ENCODE data around the gene SSC5D.

GRCh38 chr19:55527197-55528029 is 39.2 kb downstream of the SSC5D start:
- TF ChIP-seq CBX5 (IDR thresholded peaks at IDR 0.05; ENCODE audit: low read depth): no peak
- TF ChIP-seq SKIL (IDR thresholded peaks at IDR 0.05; ENCODE audit: low read depth, poor library complexity, severe bottlenecking): no peak
- TF ChIP-seq JUNB (IDR thresholded peaks at IDR 0.05): no peak
- no peak for TF ChIP-seq RAD21 (IDR thresholded peaks at IDR 0.05; ENCODE audit: insufficient read depth, low read depth, low read length)
- no peak for TF ChIP-seq CTCF (IDR thresholded peaks at IDR 0.05 in 2 of 3, conservative IDR thresholded peaks at IDR 0.05 in 1 of 3; ENCODE audit: control insufficient read depth in 2 of 3, extremely low read depth in 1 of 3, insufficient read depth in 1 of 3, low read depth in 3 of 3, low read length in 3 of 3)
- TF ChIP-seq EGR1 (IDR thresholded peaks at IDR 0.05; ENCODE audit: borderline replicate concordance in 1 of 2, low read depth in 2 of 2, low read length in 2 of 2): no peak
- no peak for TF ChIP-seq CUX1 (IDR thresholded peaks at IDR 0.05; ENCODE audit: insufficient replicate concordance, low read depth, low read length)
- TF ChIP-seq POLR2A (IDR thresholded peaks at IDR 0.05; ENCODE audit: low read depth, low read length): no peak
- TF ChIP-seq ETV6 (conservative IDR thresholded peaks at IDR 0.05 in 1 of 2, IDR thresholded peaks at IDR 0.05 in 1 of 2; ENCODE audit: borderline replicate concordance in 1 of 2, low read depth in 1 of 2): no peak
- TF ChIP-seq MAX (IDR thresholded peaks at IDR 0.05; ENCODE audit: low read depth, low read length): no peak
- TF ChIP-seq RFX5 (IDR thresholded peaks at IDR 0.05; ENCODE audit: low read depth, low read length): no peak
- no peak for TF ChIP-seq KDM1A (IDR thresholded peaks at IDR 0.05; ENCODE audit: borderline replicate concordance)
- TF ChIP-seq SREBF2 (IDR thresholded peaks at IDR 0.05; ENCODE audit: low read length): no peak

Measured in GM12878 (cell line).